SK-N-SH (cell line): ENCODE results near the gene ENTR1. TPM values are rescaled to one million over a fixed set of nuclear protein-coding genes. Genes with fewer than 3 reads are reported as not detected.

Source experiments
- CTCF ChIA-PET: fragments of 300-600, 350-600 bp; formaldehyde crosslinking; extraction: SDS; loops from one replicate; lab custom pipeline; 2021; lab: Yijun Ruan, JAX
- POLR2A ChIA-PET: fragments of 350-600 bp; sonication (Branson Sonifier 250); formaldehyde crosslinking; extraction: SDS; loops from one replicate; lab custom pipeline; 2020; ENCODE audit warnings: antibody characterized with exemption, inconsistent platforms; lab: Yijun Ruan, JAX
- DNase-seq: peaks from one replicate; pipeline ENCODE4 v3.0.0; 2012
- H2AFZ ChIP-seq: fragments of 200-600 bp; sonication (generic); 2 replicates; pipeline ENCODE4 v1.8.1; 2016; ENCODE audit warnings: antibody characterized with exemption, mild to moderate bottlenecking, low read depth
- H3F3A ChIP-seq: fragments of 200-600 bp; sonication (generic); replicated peaks from 2 replicates; pipeline ENCODE3; 2016; ENCODE audit warnings: antibody characterized with exemption, mild to moderate bottlenecking; ENCODE audit not compliant: insufficient read depth
- H3K27ac ChIP-seq, 2 experiments: fragments of 200-500 bp in 1 of 2; fragments of 200-600 bp in 1 of 2; sonication (Bioruptor generic) in 1 of 2; sonication (generic), shearing (Covaris generic) in 1 of 2; 2 replicates each; pipeline versions ENCODE4 v1.5.1 to v1.6.1; 2014 to 2016; ENCODE audit warnings: low read depth in 2 of 2, inconsistent platforms in 1 of 2, low read length in 1 of 2, mild to moderate bottlenecking in 1 of 2, mixed read lengths in 1 of 2
- H3K27me3 ChIP-seq: fragments of 200-600 bp; sonication (generic), shearing (Covaris generic); 2 replicates; pipeline ENCODE4 v1.6.1; 2016; ENCODE audit warnings: mixed run types; ENCODE audit not compliant: insufficient read depth
- H3K36me3 ChIP-seq, 2 experiments: fragments of 200-500 bp in 1 of 2; fragments of 200-600 bp in 1 of 2; sonication (Bioruptor generic) in 1 of 2; sonication (generic) in 1 of 2; replicated peaks in 1 of 2; 2 replicates each; pipeline versions ENCODE3 to v1.5.1; 2014 to 2016; ENCODE audit warnings: low read length in 1 of 2, mild to moderate bottlenecking in 1 of 2; ENCODE audit not compliant: insufficient read depth in 2 of 2, control insufficient read depth in 1 of 2
- H3K4me1 ChIP-seq, 2 experiments: fragments of 200-500 bp in 1 of 2; fragments of 200-600 bp in 1 of 2; sonication (Bioruptor generic) in 1 of 2; sonication (generic), shearing (Covaris generic) in 1 of 2; 2 replicates each; pipeline versions ENCODE4 v1.5.1 to v1.6.1; 2014 to 2016; ENCODE audit warnings: low read depth in 1 of 2, low read length in 1 of 2, mixed run types in 1 of 2; ENCODE audit not compliant: insufficient read depth in 2 of 2, control insufficient read depth in 1 of 2
- H3K4me2 ChIP-seq: fragments of 200-600 bp; sonication (generic), shearing (Covaris generic); 2 replicates; pipeline ENCODE4 v1.6.1; 2017; ENCODE audit warnings: mixed run types
- H3K4me3 ChIP-seq, 2 experiments: fragments of 200-500 bp in 1 of 2; fragments of 200-600 bp in 1 of 2; sonication (Bioruptor generic) in 1 of 2; sonication (generic), shearing (Covaris generic) in 1 of 2; 2 replicates each; pipeline versions ENCODE4 v1.5.1 to v1.8.1; 2014 to 2016; ENCODE audit warnings: low read depth in 2 of 2, inconsistent platforms in 1 of 2, low read length in 1 of 2, mild to moderate bottlenecking in 1 of 2, mixed read lengths in 1 of 2, moderate library complexity in 1 of 2
- H3K79me2 ChIP-seq: fragments of 200-600 bp; sonication (generic); 2 replicates; pipeline ENCODE4 v1.8.1; 2017; ENCODE audit warnings: mild to moderate bottlenecking; ENCODE audit not compliant: insufficient read depth
- H3K9ac ChIP-seq: fragments of 200-600 bp; sonication (generic); 2 replicates; pipeline ENCODE4 v1.6.1; 2017; ENCODE audit warnings: mixed run types
- H3K9me2 ChIP-seq: fragments of 200-600 bp; sonication (generic); 2 replicates; pipeline ENCODE4 v1.6.1; 2017; ENCODE audit warnings: mixed run types
- H3K9me3 ChIP-seq: fragments of 200-600 bp; sonication (generic); 2 replicates; pipeline ENCODE4 v1.6.1; 2017; ENCODE audit warnings: mixed run types, mild to moderate bottlenecking, moderate library complexity
- H4K20me1 ChIP-seq: fragments of 200-600 bp; sonication (generic); 2 replicates; pipeline ENCODE4 v1.6.1; 2017; ENCODE audit warnings: mild to moderate bottlenecking, mixed run types; ENCODE audit not compliant: insufficient read depth
- CHD2 ChIP-seq: fragments of 150-350 bp; IDR thresholded peaks from 2 replicates; pipeline ENCODE4 v1.6.1; 2018; ENCODE audit warnings: low read length; ENCODE audit not compliant: partially characterized antibody
- ELF1 ChIP-seq: IDR thresholded peaks from 2 replicates; pipeline ENCODE4 v1.4.0; 2012
- EZH2phosphoT487 ChIP-seq: fragments of 200-600 bp; sonication (generic); IDR thresholded peaks from 2 replicates; pipeline ENCODE4 v1.6.1; 2017; ENCODE audit warnings: low read depth, mixed run types, mild to moderate bottlenecking, antibody characterized with exemption, moderate library complexity, borderline replicate concordance
- FOSL2 ChIP-seq: IDR thresholded peaks from 2 replicates; pipeline ENCODE4 v1.4.0; 2012; ENCODE audit warnings: low read depth, mild to moderate bottlenecking, moderate library complexity, borderline replicate concordance
- FOXJ3 ChIP-seq: sonication (generic); formaldehyde crosslinking; IDR thresholded peaks from 2 replicates; pipeline ENCODE4 v1.5.1; 2020; ENCODE audit warnings: mild to moderate bottlenecking, missing genetic modification reagents
- FOXM1 ChIP-seq: IDR thresholded peaks from 2 replicates; pipeline ENCODE4 v1.4.0; 2012; ENCODE audit warnings: low read depth, mild to moderate bottlenecking
- GABPA ChIP-seq: IDR thresholded peaks from 2 replicates; pipeline ENCODE4 v1.4.0; 2012; ENCODE audit warnings: low read depth, mild to moderate bottlenecking
- GATA2 ChIP-seq: sonication (generic); formaldehyde crosslinking; IDR thresholded peaks from 2 replicates; pipeline ENCODE4 v1.5.0; 2020; ENCODE audit warnings: mild to moderate bottlenecking, missing genetic modification reagents
- MEF2A ChIP-seq: IDR thresholded peaks from 2 replicates; pipeline ENCODE4 v1.4.0; 2012; ENCODE audit warnings: low read depth, borderline replicate concordance
- MXI1 ChIP-seq: IDR thresholded peaks from 2 replicates; pipeline ENCODE4 v1.6.1; 2012; ENCODE audit warnings: mild to moderate bottlenecking, low read depth, low read length, improper control_type of control experiment
- NFIC ChIP-seq: IDR thresholded peaks from 2 replicates; pipeline ENCODE4 v1.4.0; 2012; ENCODE audit warnings: borderline replicate concordance
- NRF1 ChIP-seq: IDR thresholded peaks from 2 replicates; pipeline ENCODE4 v1.6.1; 2012; ENCODE audit warnings: low read depth, mild to moderate bottlenecking, low read length
- RAD21 ChIP-seq: IDR thresholded peaks from 2 replicates; pipeline ENCODE4 v1.6.1; 2012; ENCODE audit warnings: mild to moderate bottlenecking, low read length
- RCOR1 ChIP-seq: fragments of 150-350 bp; IDR thresholded peaks from 2 replicates; pipeline ENCODE4 v1.6.1; 2017; ENCODE audit warnings: antibody characterized with exemption, low read length
- RFX5 ChIP-seq: IDR thresholded peaks from 2 replicates; pipeline ENCODE4 v1.6.1; 2012; ENCODE audit warnings: mild to moderate bottlenecking, improper control_type of control experiment, low read length
- SIN3A ChIP-seq: IDR thresholded peaks from 2 replicates; pipeline ENCODE4 v1.6.1; 2012; ENCODE audit warnings: low read depth, mild to moderate bottlenecking, low read length, moderate library complexity, borderline replicate concordance
- SMC3 ChIP-seq: IDR thresholded peaks from 2 replicates; pipeline ENCODE4 v1.6.1; 2012; ENCODE audit warnings: low read depth, low read length, improper control_type of control experiment
- WGBS: methylation state at CpG from one replicate; pipeline ENCODE4 v1.1.6; 2017; ENCODE audit warnings: low lambda C conversion rate; 5-methylcytosine and 5-hydroxymethylcytosine counted together
- polyA plus RNA-seq, 3 experiments: library from polyadenylated mRNA; depleted of rRNA; stranded (reverse); fragments of >200 nt; gene quantifications; 2 replicates each; pipeline ENCODE4 v1.2.3, GENCODE V29; 2012
- TF ChIP-seq, protein P1 (sequence below): fragments of 200-600 bp; sonication (generic); IDR thresholded peaks from 2 replicates; pipeline ENCODE4 v1.6.1; 2017; ENCODE audit warnings: antibody characterized with exemption, mild to moderate bottlenecking, moderate library complexity
- TF ChIP-seq, protein P2 (sequence below): IDR thresholded peaks from 2 replicates; pipeline ENCODE4 v1.4.0; 2012; ENCODE audit warnings: low read depth
- TF ChIP-seq, protein P3 (sequence below): fragments of 150-350 bp; IDR thresholded peaks from 2 replicates; pipeline ENCODE4 v1.6.1; 2017; ENCODE audit warnings: antibody characterized with exemption, low read length, low read depth, borderline replicate concordance

ENTR1 gene
- polyA plus RNA-seq, 1 of the 3 experiments (the other 2 are of a cell fraction), result 71.3 TPM

DNA sequence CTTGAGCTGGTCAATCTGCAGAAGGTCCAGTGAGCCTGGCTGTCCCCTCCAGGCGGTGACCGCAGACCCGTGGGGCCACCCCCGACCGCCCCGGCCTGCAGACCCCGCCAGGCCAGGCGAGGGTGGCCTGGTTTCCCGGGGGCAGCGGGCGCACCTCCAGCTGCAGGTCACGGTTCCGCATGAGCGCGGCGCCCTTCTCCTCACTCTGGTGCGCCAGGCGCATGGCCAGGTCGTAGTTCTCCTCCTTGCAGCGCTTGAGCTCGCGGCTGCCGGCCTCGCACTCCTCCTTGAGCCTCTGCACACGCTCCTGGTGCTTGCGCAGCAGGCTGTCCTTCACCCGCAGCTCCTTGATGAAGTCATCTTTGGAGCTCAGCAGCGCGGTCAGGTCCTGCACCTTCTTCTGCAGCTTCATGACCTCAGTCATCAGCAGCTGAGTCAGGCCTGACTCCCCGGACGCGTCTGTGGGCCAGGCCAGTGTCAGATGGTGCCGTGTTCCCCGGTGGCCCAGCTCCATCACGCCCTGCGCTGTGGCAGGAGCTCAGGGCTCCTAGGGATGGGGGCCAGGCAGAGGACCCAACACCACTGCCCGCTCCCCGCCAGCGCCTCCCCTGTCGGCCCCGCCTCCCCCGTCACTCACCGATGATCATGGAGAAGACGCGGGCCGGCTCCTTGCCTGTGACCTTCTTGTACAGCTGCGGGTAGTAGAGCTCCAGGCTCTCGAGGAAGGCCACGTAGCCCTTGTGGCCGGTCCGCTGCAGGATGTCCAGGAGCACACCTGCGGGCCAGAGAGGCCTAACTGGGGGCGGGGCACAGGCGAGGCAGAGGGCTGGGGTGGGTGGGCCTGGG, 39.5 kb downstream of the ENTR1 start:
- no peak for DNase-seq
- TF ChIP-seq RFX5 (no peak), SMC3 (no peak), SIN3A (no peak), FOSL2 (no peak), GATA2 (CRISPR knock-in tag) (no peak), MEF2A (no peak), MXI1 (no peak), FOXJ3 (CRISPR knock-in tag) (no peak), ELF1 (no peak), NRF1 (no peak), FOXM1 (no peak), RCOR1 (no peak), EZH2phosphoT487 (no peak), NFIC (no peak), RAD21 (no peak), CHD2 (no peak), GABPA (no peak)
- TF ChIP-seq, protein P1, sequence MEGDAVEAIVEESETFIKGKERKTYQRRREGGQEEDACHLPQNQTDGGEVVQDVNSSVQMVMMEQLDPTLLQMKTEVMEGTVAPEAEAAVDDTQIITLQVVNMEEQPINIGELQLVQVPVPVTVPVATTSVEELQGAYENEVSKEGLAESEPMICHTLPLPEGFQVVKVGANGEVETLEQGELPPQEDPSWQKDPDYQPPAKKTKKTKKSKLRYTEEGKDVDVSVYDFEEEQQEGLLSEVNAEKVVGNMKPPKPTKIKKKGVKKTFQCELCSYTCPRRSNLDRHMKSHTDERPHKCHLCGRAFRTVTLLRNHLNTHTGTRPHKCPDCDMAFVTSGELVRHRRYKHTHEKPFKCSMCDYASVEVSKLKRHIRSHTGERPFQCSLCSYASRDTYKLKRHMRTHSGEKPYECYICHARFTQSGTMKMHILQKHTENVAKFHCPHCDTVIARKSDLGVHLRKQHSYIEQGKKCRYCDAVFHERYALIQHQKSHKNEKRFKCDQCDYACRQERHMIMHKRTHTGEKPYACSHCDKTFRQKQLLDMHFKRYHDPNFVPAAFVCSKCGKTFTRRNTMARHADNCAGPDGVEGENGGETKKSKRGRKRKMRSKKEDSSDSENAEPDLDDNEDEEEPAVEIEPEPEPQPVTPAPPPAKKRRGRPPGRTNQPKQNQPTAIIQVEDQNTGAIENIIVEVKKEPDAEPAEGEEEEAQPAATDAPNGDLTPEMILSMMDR, result no peak
- TF ChIP-seq, protein P2, sequence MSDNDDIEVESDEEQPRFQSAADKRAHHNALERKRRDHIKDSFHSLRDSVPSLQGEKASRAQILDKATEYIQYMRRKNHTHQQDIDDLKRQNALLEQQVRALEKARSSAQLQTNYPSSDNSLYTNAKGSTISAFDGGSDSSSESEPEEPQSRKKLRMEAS, result no peak
- TF ChIP-seq, protein P3, sequence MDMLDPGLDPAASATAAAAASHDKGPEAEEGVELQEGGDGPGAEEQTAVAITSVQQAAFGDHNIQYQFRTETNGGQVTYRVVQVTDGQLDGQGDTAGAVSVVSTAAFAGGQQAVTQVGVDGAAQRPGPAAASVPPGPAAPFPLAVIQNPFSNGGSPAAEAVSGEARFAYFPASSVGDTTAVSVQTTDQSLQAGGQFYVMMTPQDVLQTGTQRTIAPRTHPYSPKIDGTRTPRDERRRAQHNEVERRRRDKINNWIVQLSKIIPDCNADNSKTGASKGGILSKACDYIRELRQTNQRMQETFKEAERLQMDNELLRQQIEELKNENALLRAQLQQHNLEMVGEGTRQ, result no peak
- no peak overlapping the region for H2AFZ ChIP-seq
- no peaks in the 10 kb centered on the region for H3K9me3 ChIP-seq
- no peak overlapping the region for H3K4me3 ChIP-seq
- H4K20me1 ChIP-seq, result no peaks in the 10 kb centered on the region
- H3K79me2 ChIP-seq, result no peaks in the 10 kb centered on the region
- H3K27ac ChIP-seq, result no peak overlapping the region
- CTCF ChIA-PET, result interaction anchor here (0.5 to 5.5 kb wide), 7 partner anchors 8 to 183 kb away, joined by 3 to 65 read pairs (median 7); partner anchors contain the start of genes DNLZ and GPSM1
- peaks cover 0 to 41% of the 10 kb centered on the region in 2 experiments; a peak in 1 of 4 replicates for H3K4me1 ChIP-seq
- POLR2A ChIA-PET, result interaction anchor here (3.7 kb wide), 1 partner anchor 8 kb away, joined by 36 read pairs; the partner anchor contains the start of gene DNLZ
- no peaks in the 10 kb centered on the region for H3K9me2 ChIP-seq
- 94% methylated on average over 38 of the region's 54 CpGs for WGBS
- H3K27me3 ChIP-seq, result no peaks in the 10 kb centered on the region
- H3K36me3 ChIP-seq, result peaks cover 0 to 11% of the 10 kb centered on the region in 2 experiments
- no peak overlapping the region for H3K4me2 ChIP-seq
- no peaks in the 10 kb centered on the region for H3F3A ChIP-seq
- no peak overlapping the region for H3K9ac ChIP-seq
